HG03103 (cell line): ENCODE data around the gene SYNDIG1.

Experiments
- ATAC-seq: cut with Tn5 transposase; IDR thresholded peaks from one replicate; pipeline ENCODE4 v1.9.1; 2021; ENCODE audit warnings: low read depth; ENCODE audit not compliant: unreplicated experiment

The SYNDIG1 gene

DNA sequence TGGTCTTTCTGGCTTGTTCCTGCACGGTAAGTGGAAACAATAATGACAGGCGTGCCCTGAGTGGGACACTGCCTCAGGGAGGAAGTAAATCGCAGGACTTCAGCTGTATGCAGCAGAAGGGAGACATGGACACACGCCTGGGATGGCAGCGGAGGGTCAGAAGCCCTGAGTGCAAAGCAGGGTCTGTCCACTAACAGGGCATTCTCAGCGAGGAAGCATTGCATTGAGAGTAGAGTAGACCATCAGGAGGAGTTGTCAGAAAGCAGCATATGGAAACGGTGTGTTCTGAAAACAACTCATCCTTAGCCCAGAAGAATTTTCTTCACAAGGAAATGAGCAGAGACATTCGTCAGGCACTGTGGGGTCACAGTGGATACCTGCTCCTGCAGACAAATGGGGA lies 134.0 kb downstream of the SYNDIG1 start:
- no peak for ATAC-seq

GRCh38 chr20:24604966-24605665 lies 135.7 kb downstream of the SYNDIG1 start:
- no peak for ATAC-seq

DNA sequence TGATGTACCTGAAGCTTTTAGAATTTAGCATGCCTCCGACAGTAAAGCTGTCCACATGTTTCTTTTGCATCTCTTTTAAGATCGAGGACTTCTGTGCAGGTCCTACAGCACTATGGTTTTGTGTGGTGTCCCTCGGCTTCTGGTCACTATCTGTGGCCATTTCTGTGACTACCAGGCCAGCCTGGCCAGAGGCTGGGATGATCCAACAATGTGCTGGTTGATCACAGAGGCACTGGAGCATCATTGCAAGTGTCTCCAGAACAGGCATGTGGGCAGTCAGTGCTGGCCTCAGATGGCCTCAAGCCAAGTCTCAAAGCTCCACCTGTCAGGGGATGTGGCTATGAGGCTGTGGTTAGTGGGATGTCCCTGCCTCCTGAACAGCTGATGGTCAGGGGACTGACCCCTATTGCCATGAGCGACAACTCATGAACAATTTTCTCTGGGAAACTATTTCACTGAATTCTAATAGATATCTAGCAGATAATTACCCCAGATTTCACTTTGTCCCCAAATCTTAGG lies 136.6 kb downstream of the SYNDIG1 start:
- no peak for ATAC-seq

DNA sequence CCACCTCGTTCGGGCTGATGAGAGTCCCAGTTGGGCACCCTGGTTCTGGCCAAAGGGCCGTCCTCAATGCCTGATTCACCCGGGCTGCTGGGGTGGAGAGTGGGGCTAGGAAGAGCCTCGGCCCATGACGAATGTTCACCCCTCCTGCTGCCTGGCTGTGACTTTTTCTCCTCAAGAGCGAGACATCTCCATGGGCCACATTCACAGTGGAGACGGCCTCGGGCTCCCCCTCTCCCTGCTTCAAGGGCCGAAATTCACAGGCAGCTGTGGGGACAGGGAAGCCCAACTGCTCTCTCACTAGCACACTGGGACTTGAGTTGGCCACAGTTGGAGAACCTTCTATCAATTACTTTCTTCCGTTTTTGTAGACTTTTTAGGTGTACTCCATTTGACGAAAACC lies 138.0 kb downstream of the SYNDIG1 start:
- no peak for ATAC-seq

- peak; percentile 52 for ATAC-seq
Measured at GRCh38 chr20:24608926-24609667, 139.7 kb downstream of the SYNDIG1 start.

- no peak for ATAC-seq
Measured at GRCh38 chr20:24609757-24610156, 140.3 kb downstream of the SYNDIG1 start.

DNA sequence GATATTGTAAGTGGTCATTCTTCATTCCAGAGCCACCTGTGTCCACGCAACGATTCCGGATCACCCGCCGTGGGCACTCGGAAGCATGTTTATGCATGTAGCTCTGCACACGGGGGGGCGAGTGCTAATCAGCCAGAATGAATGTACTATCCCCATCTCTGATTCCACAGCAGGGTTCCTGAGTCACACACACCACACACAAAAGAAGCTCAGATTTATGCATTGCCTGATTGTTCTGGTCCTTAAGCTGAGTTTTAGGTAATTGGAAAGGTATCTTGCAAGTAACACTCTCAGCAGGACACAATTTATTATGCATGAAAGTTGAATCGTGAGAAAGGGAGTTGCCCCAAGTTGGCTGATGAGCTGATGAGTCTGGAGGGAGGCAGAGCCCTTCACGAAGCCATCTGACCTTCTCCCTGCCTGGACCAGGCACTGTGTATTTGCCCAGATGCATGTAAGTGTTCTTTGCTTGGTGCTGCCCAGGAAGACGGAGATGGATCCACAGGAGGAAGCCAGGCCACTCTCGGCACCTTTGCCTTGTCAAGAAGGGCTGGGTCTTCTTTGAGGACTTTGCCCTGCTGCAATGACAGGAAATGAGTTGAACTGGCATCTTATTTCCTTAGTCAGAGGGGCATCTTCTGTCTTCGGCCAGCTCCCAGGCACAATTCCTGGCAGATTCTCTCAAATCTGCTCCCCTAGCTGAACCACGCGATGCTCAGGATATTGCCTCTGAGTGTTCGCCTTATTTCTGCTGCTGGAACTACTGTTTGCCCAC lies 141.1 kb downstream of the SYNDIG1 start:
- no peak for ATAC-seq

DNA sequence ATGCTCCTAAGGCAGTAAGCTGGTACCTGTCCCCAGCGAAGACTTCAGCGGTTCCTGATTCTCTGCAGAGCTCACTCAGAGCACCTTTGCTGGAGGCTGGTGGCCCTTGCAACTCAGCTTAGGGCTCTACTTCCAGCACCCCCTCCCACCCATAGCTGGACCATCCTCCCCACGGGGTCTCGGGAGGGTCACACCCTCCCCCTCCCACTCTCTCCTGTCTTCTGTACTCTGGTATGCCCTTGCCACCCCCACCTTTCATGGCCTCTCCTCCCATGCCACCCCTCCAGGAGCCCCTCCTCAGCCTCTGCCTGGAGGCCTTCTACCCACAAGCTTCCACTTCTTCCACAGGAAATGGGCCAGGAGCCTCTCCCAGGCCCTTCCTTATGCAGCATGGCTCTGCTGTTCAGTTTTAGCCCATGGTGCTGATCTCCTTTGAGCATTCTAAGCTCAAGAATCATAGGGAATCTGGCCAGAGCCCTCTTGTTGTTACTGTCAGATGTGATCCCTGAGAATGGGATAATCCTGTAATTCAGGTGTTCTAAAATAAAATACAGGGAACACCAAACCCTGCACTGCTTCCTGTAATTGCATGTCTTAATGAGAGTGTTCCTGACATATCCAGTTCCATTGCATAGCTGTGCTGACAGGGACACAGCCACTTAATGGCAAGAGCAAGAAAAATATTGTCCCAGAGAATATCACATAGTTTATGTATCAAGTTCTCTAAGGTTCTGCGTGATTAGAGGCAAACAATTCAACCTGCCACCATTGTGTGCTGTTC lies 142.1 kb downstream of the SYNDIG1 start:
- ATAC-seq = no peak

- ATAC-seq = no peak
Measured at GRCh38 chr20:24612799-24613775, 143.7 kb downstream of the SYNDIG1 start.

DNA sequence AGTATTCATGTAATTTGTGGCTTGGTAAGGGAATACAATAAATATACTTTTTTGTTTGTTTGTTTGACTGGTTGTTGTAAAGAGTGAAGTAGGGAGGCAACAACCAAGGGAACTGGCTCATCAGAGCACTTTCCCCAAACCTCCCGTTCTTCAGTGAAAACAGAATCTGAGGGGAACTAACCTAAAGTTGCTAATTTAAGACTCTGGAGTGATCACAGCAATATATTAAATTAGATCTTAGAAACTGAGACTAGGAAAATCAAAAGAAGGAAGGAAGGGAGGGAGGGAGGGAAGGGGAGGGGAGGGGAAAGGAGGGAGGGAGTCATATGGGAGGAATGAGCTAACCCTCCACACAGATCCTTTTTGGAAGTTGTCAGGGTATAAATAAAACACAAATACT lies 144.9 kb downstream of the SYNDIG1 start:
- ATAC-seq = no peak

GRCh38 chr20:24615353-24615752 lies 145.9 kb downstream of the SYNDIG1 start:
- ATAC-seq = no peak

- no peak for ATAC-seq
Measured at GRCh38 chr20:24616258-24617079, 147.0 kb downstream of the SYNDIG1 start.

DNA sequence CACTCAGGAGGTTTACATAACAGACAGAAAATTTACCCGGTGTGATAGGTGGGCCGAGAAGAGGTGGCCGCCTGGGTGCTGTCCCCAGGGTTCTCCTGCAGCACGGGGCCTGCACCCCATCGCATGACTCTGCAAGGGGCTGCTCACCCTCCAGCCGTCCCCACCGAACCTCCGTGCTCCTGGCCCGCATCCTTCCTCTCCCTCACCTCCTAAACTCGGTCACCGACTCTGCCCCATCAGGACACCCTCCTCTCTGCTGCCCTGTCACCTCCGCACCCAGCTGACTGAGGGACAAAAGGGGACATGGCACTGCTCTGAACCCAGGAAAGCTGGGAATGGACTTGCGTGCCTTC lies 147.6 kb downstream of the SYNDIG1 start:
- no peak for ATAC-seq

DNA sequence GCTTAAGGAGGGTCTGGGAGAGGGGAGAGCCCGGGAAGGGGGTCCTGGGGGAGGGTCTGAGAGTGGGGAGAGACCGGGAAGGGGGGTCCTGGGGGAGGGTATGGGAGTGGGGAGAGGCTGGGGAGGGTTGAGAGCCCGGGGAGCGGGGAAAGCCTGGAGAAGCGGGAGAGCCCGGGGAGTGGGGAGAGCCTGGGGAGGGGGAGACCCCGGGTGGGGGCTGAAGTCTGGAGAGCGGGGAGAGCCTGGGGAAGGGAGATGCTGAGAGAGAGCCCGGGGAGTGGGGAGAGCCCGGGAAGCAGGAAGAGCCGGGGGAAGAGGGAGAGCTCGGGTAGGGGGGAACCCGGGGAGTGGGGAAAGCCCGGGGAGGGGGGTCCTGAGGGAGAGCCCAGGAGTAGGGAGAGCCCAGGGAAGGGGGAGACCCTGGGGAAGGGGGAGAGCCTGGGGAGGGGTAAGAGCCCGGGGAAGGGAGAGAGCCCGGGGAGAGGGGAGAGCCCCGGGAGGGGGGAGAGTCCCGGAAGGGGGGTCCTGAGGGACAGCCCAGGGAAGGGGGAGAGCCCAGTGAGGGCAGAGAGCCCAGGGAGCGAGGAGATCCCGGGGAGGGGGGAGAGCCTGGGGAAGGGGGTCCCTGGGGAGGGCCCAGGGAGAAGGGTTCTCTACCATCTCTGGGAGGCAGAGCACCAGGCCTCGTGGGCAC lies 148.5 kb downstream of the SYNDIG1 start:
- ATAC-seq = no peak

GRCh38 chr20:24618739-24619138 lies 149.3 kb downstream of the SYNDIG1 start:
- no peak for ATAC-seq

- ATAC-seq = peak; percentile 60
Measured at GRCh38 chr20:24619212-24619611, 149.8 kb downstream of the SYNDIG1 start.

GRCh38 chr20:24620937-24621519 lies 151.6 kb downstream of the SYNDIG1 start:
- no peak for ATAC-seq

DNA sequence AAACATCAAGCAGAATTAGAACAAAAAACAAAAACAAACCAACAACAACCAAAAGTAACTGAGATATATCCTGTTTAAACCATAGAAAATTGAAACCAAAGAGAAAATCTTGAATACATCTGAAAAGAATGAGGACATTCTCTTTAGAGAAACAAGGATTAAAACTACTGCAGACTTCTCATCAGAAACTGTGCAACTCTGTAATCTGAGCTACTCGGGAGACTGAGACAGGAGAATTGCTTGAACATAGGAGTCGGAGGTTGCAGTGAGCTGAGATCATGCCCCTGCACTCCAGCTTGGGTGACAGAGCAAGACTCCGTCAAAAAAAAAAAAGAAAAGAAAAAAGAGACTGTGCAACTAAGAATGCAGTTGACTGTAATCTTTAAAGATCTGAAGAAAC lies 153.4 kb downstream of the SYNDIG1 start:
- ATAC-seq = no peak
